Colonic mucosa (tissue), 4 donors: Measurements from ENCODE around the gene SLCO4A1. TPM values are rescaled to one million over a fixed set of nuclear protein-coding genes. Genes with fewer than 3 reads are reported as not detected.

Experiments used
- DNase-seq: peaks from one replicate; pipeline ENCODE4 v3.0.0-alpha.2; 2020
- H3K27ac ChIP-seq: fragments of 200-600 bp; one replicate; pipeline ENCODE4 v1.8.0; 2021
- H3K27me3 ChIP-seq: fragments of 200-600 bp; one replicate; pipeline ENCODE4 v1.8.0; 2021
- H3K36me3 ChIP-seq: fragments of 200-600 bp; one replicate; pipeline ENCODE4 v1.8.0; 2021
- H3K4me1 ChIP-seq: fragments of 200-600 bp; one replicate; pipeline ENCODE4 v1.8.0; 2021; ENCODE audit warnings: mild to moderate bottlenecking
- H3K4me3 ChIP-seq: fragments of 200-600 bp; one replicate; pipeline ENCODE4 v1.8.0; 2021
- H3K9ac ChIP-seq, 2 donors: one replicate each; pipeline ENCODE4 v1.7.0; 2013; ENCODE audit warnings: control low read depth in 2 of 2, low read depth in 2 of 2, low read length in 2 of 2
- H3K9me3 ChIP-seq: fragments of 200-600 bp; one replicate; pipeline ENCODE4 v1.8.0; 2021
- intact Hi-C: fragments of 100-400 bp; cut with DNase I; formaldehyde crosslinking; loops from one replicate; pipeline ENCODE4 v1.14.1; 2022
- total RNA-seq, 2 donors: library from RNA; stranded (reverse); fragmentation: NEBNext Ultra II Directional in 1 of 2; extraction: Animal tissue kit (Norgen Biotek cat#: 25700) in 1 of 2; gene quantifications; one replicate each; pipeline ENCODE4 v1.2.1, GENCODE V29; 2021
- TF ChIP-seq, protein P1 (sequence below): fragments of 200-600 bp; IDR thresholded peaks from one replicate; pipeline ENCODE4 v1.8.0; 2022; ENCODE audit warnings: antibody characterized with exemption, mild to moderate bottlenecking
- donor health status: healthy.
- donor health status: DM: no; HTN: no; CAD: no.
- donor health status: DM: no; HTN: no; CAD: no.

SLCO4A1 gene
- total RNA-seq, 2 donors from 2014 or later: 39.7 to 42.9 TPM

DNA sequence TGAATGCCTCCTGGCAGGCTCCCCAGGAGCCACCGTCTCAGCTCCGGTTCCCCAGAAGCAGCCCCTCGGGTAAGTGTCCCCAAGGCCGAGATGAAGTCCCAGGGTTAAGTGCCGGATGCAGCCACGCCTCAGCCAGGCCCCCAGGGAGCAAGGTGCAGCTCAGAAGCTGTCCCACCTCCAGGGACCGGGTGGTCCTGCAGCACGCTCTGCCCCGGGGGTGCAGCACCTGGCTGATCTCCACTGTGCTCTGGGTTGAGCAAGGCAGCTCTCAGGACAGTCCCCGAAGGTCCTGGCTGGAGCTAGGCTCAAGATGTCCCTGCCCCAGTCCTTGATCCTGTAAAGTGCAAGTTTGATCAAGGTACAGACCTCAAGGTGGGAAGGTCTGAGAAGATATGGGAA is 51.2 kb downstream of the SLCO4A1 start:
- Histone ChIP-seq H3K4me3 (no peak overlapping the region), H3K9me3 (no peaks in the 10 kb centered on the region), H3K27me3 (no peaks in the 10 kb centered on the region), H3K36me3 (no peaks in the 10 kb centered on the region), H3K4me1 (no peaks in the 10 kb centered on the region), H3K9ac (no peak overlapping the region), H3K27ac (no peak overlapping the region)
- no peak for DNase-seq
- TF ChIP-seq, protein P1, sequence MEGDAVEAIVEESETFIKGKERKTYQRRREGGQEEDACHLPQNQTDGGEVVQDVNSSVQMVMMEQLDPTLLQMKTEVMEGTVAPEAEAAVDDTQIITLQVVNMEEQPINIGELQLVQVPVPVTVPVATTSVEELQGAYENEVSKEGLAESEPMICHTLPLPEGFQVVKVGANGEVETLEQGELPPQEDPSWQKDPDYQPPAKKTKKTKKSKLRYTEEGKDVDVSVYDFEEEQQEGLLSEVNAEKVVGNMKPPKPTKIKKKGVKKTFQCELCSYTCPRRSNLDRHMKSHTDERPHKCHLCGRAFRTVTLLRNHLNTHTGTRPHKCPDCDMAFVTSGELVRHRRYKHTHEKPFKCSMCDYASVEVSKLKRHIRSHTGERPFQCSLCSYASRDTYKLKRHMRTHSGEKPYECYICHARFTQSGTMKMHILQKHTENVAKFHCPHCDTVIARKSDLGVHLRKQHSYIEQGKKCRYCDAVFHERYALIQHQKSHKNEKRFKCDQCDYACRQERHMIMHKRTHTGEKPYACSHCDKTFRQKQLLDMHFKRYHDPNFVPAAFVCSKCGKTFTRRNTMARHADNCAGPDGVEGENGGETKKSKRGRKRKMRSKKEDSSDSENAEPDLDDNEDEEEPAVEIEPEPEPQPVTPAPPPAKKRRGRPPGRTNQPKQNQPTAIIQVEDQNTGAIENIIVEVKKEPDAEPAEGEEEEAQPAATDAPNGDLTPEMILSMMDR: no peak
- intact Hi-C loops: no loop called here

DNA sequence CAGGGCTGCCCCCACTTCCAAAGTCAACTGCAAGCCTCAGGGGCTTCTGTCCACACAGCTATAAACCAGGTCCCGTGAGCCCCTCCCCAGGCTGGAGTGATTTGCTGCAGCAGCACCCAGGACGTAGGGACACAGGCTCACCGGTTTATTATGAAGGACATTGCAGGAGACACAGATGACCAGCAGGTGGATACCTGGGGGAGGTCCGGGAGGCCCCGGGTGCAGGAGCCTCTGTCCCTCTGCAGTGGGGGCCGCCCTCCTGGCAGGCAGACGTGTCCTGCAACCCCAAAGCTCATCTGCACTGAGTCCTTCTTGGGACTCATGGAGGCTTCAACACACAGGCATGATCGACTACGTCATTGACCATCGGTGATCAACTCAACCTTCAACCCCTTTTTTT is 51.8 kb downstream of the SLCO4A1 start:
- Histone ChIP-seq H3K4me1 (no peaks in the 10 kb centered on the region), H3K9me3 (no peaks in the 10 kb centered on the region), H3K27me3 (no peaks in the 10 kb centered on the region), H3K27ac (no peak overlapping the region), H3K36me3 (no peaks in the 10 kb centered on the region), H3K9ac (no peak overlapping the region), H3K4me3 (no peak overlapping the region)
- TF ChIP-seq, protein P1: no peak
- DNase-seq: no peak
- intact Hi-C loops: no loop called here

DNA sequence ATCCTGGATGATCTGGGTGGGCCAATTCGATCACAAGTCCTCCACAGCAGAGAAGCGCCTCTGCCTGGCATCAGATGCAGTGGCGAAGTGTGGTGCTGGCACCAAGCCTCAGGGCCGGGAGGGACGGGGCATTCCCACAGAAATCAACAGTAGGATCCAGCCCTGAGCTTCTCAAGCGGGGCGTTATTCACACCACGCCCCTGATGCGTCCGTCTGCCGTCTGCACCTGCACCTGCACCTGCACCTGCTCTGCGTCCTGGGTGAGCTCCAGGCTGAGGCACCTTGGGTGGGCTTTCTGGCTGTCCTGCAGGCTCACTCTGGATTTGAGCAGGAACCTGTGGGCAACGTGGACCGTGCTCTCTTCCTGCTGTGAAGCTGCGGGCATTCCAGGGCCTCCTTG is 52.6 kb downstream of the SLCO4A1 start:
- H3K27me3 ChIP-seq: no peaks in the 10 kb centered on the region
- H3K4me3 ChIP-seq: no peak overlapping the region

DNA sequence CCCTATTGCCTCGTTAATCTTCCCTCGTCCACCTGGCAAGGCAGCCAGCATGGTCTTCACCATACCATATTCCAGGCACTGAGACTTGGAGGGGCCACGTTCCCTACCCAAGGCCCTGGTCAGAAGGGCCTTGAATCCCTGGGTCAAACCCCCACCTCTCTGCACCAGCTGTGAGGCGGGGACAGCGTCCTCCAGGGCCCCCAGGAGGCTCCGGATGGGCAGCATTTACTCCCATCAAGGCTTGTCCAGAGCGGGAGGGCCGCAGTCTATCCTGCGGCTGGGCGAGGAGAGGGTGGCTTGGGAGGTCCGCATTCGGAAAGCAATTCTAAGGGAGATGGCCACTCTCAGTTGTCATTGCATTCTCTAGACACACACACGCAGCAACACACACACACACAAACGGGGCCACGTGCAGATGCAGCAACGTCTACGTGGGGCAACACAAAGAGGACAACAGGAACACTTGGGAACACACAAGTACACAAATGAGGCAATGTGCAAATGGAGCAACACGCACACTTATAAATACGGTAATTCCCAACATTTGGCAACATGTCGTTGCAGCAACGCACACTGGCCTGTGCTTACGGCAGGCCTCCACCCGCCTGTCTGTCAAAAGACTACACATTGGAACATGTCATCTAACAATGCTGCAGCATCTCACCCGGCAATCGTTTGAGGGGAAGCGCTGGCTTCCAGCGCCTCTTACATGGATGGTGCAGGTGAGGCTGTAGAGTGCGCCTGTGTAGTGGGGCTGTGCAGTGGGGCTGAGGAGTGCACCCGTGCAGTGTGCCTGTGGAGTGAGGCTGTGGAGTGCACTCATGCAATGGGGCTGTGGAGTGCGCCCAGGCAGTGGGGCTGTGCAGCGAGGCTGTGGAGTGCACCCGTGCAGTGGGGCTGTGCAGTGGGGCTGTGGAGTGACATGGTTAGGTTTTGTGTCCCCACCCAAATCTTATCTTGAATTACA is 53.4 kb downstream of the SLCO4A1 start:
- H3K9me3 ChIP-seq: no peaks in the 10 kb centered on the region
- DNase-seq: no peak
- TF ChIP-seq, protein P1: no peak
- no peaks in the 10 kb centered on the region for H3K4me1 ChIP-seq
- intact Hi-C loops: no loop called here
- no peak overlapping the region for H3K9ac ChIP-seq
- H3K27ac ChIP-seq: no peak overlapping the region
- H3K36me3 ChIP-seq: no peaks in the 10 kb centered on the region
- H3K4me3 ChIP-seq: no peak overlapping the region
- no peaks in the 10 kb centered on the region for H3K27me3 ChIP-seq

More for the DNA sequence above, 52.6 kb downstream of the SLCO4A1 start:
- intact Hi-C loops: no loop called here
- Histone ChIP-seq H3K36me3 (no peaks in the 10 kb centered on the region), H3K4me1 (no peaks in the 10 kb centered on the region), H3K27ac (no peak overlapping the region), H3K9ac (no peak overlapping the region), H3K9me3 (no peaks in the 10 kb centered on the region)
- DNase-seq: no peak
- TF ChIP-seq, protein P1: no peak

DNA sequence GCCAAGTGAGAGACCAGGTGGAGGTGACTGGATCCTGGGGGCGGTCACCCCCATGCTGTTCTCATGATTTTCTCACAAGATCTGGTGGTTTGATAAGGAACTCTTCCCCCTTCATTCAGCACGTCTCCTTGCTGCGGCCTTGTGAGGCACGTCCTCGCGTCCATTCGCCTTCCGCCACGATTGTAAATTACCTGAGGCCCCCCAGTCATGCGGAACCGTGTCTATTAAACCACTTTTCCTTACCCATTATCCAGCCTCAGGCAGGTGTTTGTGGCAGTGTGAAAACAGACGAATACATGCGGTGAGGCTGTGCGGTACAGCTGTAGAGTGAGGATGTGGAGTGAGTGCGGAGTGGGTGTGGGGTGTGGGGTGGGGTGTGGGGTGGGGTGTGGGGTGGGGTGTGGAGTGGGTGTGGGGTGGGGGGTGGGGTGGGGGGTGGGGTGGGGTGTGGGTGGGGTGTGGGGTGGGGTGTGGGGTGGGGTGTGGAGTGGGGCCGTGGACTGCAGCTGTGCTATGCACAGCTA is 54.2 kb downstream of the SLCO4A1 start:
- Histone ChIP-seq H3K4me3 (no peak overlapping the region), H3K27me3 (no peaks in the 10 kb centered on the region)

More for the DNA sequence above, 54.2 kb downstream of the SLCO4A1 start:
- no peaks in the 10 kb centered on the region for H3K9me3 ChIP-seq
- no peaks in the 10 kb centered on the region for H3K4me1 ChIP-seq
- no peak for DNase-seq
- intact Hi-C loops: no loop called here
- H3K27ac ChIP-seq: no peak overlapping the region
- H3K9ac ChIP-seq: no peak overlapping the region
- H3K36me3 ChIP-seq: no peaks in the 10 kb centered on the region
- TF ChIP-seq, protein P1: no peak
